Stomach (tissue), 4 donors: ENCODE data around the gene SEMA4B.

Source experiments
- CTCF ChIP-seq, 7 experiments: fragments of 450-650 bp in 4 of 7; fragments of 200-600 bp in 3 of 7; sonication (generic) in 3 of 7; IDR thresholded peaks; one replicate each; pipeline ENCODE4 v1.5.1; 2016 to 2019; ENCODE audit warnings: antibody characterized with exemption in 7 of 7, control low read depth in 2 of 7, mild to moderate bottlenecking in 1 of 7
- EP300 ChIP-seq: sonication (generic); formaldehyde crosslinking; IDR thresholded peaks from one replicate; pipeline ENCODE4 v1.6.1; 2017; ENCODE audit warnings: antibody characterized with exemption
- POLR2A ChIP-seq, 4 donors: fragments of 450-650 bp; IDR thresholded peaks; one replicate each; pipeline ENCODE4 v1.6.1; 2016; ENCODE audit warnings: antibody characterized with exemption in 4 of 4, control low read depth in 2 of 4, mild to moderate bottlenecking in 1 of 4, moderate library complexity in 1 of 4

- TF ChIP-seq EP300 (no peak), CTCF (IDR thresholded peaks at IDR 0.05) (no peak), POLR2A (IDR thresholded peaks at IDR 0.05) (no peak)
Observed at GRCh38 chr15:90171623-90172022, 29.5 kb upstream of the SEMA4B start.
